Kidney epithelial cell (primary cell): ENCODE data around the gene KASH5. TPM values are rescaled to one million over a fixed set of nuclear protein-coding genes. Genes with fewer than 3 reads are reported as not detected.

Experiments used
- DNase-seq: peaks from one replicate; pipeline ENCODE4 v3.0.0-alpha.2; 2010; ENCODE audit warnings: low read depth
- H3K27me3 ChIP-seq: 2 replicates; pipeline ENCODE4 v1.6.0; 2011; ENCODE audit warnings: low read length; ENCODE audit not compliant: control insufficient read depth, insufficient read depth
- H3K36me3 ChIP-seq: 2 replicates; pipeline ENCODE4 v1.5.1; 2011; ENCODE audit warnings: low read length; ENCODE audit not compliant: control insufficient read depth, insufficient read depth
- H3K4me3 ChIP-seq: 2 replicates; pipeline ENCODE4 v1.5.1; 2011; ENCODE audit warnings: low read depth, mild to moderate bottlenecking, control low read depth, low read length
- total RNA-seq: library from RNA; depleted of rRNA; stranded (reverse); fragments of >200 nt; gene quantifications from 2 replicates; pipeline ENCODE4 v1.2.3, GENCODE V29; 2015
- TF ChIP-seq, protein P1 (sequence below): IDR thresholded peaks from 2 replicates; pipeline ENCODE4 v1.5.1; 2011; ENCODE audit warnings: mild to moderate bottlenecking, moderate library complexity, low read length, control low read depth, inconsistent platforms; ENCODE audit not compliant: insufficient read depth, poor library complexity, severe bottlenecking

KASH5 gene
- total RNA-seq, 1 donor from 2014 or later = not detected

DNA sequence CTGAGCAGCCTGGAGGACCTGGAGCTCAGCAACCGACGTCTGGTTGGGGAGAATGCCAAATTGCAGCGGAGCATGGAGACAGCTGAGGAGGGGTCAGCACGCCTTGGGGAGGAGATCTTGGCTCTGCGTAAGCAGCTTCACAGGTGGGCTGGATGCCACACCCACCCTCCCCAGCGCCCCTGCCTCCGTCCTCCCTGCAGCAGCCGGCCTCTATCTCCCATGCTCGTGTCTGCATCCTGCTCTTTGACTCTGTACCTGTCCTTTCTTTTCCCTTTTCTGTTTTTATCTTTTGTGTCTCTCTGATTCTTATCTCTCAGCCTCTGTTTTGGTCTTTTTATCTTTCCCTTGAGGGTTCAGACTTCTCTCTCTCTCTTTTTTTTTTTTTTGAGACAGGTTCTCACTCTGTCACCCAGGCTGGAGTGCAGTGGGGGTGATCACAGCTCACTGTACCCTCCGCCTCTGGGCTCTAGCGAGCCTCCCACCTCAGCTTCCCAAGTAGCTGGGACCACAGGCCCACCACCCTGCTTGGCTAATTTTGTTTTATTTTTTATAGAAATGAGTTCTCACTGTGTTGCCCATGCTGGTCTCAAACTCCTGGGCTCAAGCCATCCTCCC, 10.1 kb downstream of the KASH5 start:
- Histone ChIP-seq H3K36me3 (no peaks in the 10 kb centered on the region), H3K27me3 (peaks cover 10% of the 10 kb centered on the region), H3K4me3 (no peak overlapping the region)
- TF ChIP-seq, protein P1, sequence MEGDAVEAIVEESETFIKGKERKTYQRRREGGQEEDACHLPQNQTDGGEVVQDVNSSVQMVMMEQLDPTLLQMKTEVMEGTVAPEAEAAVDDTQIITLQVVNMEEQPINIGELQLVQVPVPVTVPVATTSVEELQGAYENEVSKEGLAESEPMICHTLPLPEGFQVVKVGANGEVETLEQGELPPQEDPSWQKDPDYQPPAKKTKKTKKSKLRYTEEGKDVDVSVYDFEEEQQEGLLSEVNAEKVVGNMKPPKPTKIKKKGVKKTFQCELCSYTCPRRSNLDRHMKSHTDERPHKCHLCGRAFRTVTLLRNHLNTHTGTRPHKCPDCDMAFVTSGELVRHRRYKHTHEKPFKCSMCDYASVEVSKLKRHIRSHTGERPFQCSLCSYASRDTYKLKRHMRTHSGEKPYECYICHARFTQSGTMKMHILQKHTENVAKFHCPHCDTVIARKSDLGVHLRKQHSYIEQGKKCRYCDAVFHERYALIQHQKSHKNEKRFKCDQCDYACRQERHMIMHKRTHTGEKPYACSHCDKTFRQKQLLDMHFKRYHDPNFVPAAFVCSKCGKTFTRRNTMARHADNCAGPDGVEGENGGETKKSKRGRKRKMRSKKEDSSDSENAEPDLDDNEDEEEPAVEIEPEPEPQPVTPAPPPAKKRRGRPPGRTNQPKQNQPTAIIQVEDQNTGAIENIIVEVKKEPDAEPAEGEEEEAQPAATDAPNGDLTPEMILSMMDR = no peak
- no peak for DNase-seq

DNA sequence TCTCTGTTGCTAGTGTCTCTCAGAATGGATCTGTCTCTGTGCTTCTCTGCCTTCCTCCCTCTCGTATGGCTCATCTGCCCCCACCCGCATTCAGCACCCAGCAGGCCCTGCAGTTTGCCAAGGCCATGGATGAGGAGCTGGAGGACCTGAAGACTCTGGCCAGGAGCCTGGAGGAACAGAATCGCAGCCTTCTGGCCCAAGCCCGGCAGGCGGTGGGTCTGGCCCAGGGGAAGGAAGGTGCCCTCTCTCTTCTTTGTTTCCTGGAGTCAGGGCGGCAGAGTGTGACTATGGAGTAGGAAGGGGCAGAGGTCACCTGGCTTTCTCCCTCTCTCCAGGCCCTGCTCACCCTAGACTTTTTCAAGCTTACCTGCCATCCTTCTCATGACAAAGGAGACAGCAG, 10.9 kb downstream of the KASH5 start:
- Histone ChIP-seq H3K4me3 (no peak overlapping the region), H3K36me3 (no peaks in the 10 kb centered on the region), H3K27me3 (peaks cover 10% of the 10 kb centered on the region)
- TF ChIP-seq, protein P1 = no peak
- DNase-seq = no peak

DNA sequence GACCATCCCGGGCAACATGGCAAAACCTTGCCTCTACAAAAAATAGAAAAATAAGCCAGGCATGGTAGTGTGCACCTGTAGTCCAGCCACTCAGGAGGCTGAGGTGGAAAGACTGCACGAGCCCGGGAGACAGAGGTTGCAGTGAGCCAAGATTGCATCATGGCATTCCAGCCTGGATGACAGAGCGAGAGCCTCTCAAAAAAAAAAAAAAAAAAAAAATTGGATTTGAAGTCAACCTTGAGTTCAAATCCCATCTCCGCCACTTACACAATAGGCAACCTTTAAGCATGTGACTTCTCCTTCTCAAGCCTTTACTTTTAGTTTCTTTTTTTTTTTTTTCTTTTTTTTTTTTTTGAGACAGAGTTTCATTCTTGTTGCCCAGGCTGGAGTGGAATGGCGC, 12.0 kb downstream of the KASH5 start:
- no peaks in the 10 kb centered on the region for H3K36me3 ChIP-seq
- H3K27me3 ChIP-seq = peaks cover 8% of the 10 kb centered on the region
- TF ChIP-seq, protein P1 = no peak
- no peak for DNase-seq
- H3K4me3 ChIP-seq = no peak overlapping the region

DNA sequence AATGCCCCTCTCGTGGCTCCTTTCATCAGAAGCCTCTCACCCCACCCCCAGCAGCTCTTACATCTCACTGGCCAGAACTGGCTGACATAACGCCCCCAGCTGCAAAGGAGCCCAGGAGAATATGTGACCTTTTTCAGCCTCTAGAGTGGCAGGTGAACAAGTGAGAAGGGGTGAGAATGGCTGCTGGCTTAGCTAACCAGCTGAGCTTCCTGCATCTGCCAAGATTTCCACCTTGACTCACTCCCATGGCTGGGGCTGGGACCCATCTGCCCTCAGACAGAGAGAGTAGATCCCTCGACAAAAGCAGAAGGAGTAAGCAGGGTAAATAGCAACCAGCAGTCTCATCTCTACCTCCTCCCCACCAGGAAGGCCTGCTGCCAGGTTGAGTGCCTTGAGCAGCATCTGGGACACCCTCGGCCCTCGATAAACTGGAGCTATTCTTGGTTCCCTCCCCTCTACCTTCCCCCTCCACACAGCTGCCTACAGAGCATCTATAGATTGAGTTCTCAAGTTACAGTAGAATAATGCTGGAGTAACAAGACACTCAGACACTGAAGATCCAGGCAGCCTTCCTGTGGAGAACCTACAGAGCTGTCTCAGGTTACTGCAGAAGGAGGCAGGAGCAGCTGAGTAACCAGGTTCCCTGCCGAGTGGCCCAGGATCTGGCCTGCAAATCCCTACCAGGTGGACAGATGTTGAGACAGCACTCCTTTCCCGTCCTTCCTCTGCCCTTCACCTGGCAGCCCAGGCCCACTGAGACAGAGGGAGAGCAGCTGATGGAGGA, 15.5 kb downstream of the KASH5 start:
- DNase-seq = no peak

DNA sequence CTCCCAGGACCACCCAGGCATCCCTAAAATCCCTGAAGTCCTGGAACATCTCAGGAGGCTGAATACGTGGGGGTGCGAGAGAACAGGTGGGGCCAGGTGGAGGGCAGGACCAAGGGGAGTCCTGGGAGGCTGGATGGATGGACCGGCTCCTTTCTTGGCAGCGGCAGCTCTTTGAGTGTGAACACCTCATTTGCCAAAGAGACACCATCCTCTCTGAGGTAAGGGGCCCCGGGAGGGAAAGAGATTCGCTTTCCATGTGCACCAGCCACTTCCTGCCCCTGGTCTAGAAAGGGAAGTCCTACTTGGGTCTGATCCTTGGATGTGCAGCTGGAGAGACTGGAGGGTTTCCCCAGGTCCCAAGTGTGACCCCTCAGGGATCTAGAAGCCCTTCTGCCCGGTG, 19.0 kb downstream of the KASH5 start:
- TF ChIP-seq, protein P1 = no peak

More for the DNA sequence above, 15.5 kb downstream of the KASH5 start:
- no peaks in the 10 kb centered on the region for H3K27me3 ChIP-seq
- no peaks in the 10 kb centered on the region for H3K36me3 ChIP-seq
- TF ChIP-seq, protein P1 = no peak
- H3K4me3 ChIP-seq = no peak overlapping the region

More for the DNA sequence above, 19.0 kb downstream of the KASH5 start:
- Histone ChIP-seq H3K36me3 (no peaks in the 10 kb centered on the region), H3K27me3 (no peaks in the 10 kb centered on the region), H3K4me3 (no peak overlapping the region)
- no peak for DNase-seq
